NCI-H526 (cell line): ENCODE data around the gene AOPEP.
A peak's percentile ranks its signal among the peaks of the same experiment; 100 is the strongest.
"Not testable (repeated sequence)": the region's sequence is repeated elsewhere in the genome, so short reads cannot be mapped to it uniquely, and the experiment has no call there.

ENCODE experiments used
- DNase-seq, 2 experiments: peaks; one replicate each; lab custom pipeline; 2025; lab: John Stamatoyannopoulos, UW

Gene AOPEP

DNA sequence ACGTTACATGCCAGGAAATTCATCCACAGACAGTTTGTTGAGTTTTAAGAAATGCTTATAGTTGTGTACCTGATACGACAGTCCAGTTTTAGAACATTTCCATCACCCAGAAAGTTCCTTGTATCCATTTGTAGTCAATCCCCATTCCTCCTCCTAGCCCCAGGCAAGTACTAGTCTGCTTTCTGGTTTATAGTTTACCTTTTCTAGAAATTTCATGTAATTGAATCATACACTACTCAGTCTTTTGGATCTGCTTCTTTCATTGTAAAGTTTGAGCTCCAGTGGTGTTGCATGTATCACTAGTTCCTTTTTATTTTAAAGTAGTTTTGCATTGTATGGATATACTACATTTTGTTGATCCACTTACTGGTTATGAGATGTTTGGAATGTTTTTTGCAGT, 291.2 kb downstream of the AOPEP start:
- no peak for DNase-seq

DNA sequence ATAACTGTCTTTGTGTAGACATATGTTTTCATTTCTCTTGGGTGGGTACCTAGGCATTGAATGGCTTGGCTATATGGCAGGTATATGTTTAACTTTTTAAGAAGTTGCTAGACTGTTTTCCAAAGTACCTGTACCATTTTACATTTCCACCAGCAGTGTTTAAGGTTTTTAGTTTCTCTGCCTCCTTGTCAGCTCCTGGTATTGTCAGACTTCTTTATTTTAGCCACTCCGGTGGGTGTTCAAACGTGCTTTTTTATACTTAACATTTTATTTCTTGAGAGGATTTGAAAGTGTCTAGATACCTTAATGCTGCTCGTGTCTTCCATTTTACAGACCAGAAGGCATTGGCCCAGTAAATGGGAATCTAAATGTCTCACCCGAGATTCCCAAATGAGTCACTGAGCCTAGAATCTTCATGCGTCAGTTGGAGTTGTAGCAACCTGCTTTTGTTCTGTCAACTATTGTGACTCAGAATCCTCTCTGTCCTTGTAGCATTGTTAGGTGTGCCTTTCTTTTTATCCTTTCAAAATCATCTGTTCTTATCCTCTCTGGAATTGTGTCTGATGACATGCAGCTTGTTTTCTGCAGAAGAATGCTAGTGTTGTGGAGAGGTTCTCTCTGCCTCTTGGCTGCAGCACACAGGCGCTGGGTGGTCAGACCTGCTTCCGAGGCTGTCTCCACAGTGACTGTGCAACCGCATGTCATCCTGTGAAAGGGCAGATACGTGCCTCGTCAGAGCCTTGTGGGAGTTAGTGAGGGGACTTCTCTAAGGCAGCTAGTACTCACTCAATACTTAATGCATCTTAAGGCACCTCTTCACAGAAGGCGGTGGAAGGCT, 291.8 kb downstream of the AOPEP start:
- no peak for DNase-seq

DNA sequence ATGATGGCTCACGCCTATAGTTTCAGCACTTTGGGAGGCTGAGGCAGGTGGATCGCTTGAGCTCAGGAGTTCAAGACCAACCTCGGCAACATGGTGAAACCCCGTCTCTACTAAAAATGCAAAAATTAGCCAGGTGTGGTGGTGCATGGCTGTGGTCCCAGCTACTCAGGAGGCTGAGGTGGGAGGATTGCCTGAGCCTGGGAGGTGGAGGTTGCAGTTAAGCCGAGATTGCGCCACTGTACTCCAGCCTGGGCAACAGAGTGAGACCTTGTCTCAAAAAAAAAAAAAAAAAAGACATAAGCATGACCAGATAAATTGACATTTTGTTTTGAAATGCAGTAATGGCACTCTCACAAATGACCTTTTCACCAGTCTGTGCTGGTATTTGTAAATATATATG, 294.1 kb downstream of the AOPEP start:
- not testable (repeated sequence) for DNase-seq

DNA sequence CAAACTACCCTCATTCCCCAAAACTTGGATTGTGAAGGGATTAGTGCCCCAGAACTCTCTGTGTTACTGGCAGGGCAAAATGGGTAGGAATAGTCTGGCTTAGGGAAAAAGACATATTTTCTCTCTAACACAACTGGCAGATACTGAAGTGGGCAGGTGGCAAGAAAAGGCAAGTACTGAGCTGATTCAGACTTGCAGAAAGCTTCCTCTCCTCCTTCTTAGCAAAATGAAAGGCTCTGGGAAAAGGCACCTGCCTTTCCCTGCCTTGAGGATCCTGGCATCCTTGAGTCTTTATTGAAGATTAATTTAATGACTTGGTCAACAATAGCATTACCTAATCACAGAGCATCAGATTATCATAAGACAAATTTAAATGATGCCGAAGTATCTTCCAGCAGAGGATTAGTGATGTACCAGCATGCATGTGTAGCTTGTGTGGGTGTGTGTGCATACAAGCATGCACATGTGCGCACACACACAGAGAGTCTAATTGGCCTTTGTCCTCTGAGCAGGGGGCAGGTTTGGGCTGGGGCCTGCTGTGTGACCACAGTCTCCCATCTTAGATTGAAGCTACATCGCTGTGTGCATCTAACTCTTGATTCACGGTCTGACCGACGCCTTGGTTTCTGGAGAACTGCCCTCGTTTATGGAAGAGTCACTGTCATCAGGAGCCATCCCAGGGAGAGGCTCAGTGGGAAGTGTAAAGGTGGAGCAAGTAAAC, 294.8 kb downstream of the AOPEP start:
- DNase-seq: no peak

DNA sequence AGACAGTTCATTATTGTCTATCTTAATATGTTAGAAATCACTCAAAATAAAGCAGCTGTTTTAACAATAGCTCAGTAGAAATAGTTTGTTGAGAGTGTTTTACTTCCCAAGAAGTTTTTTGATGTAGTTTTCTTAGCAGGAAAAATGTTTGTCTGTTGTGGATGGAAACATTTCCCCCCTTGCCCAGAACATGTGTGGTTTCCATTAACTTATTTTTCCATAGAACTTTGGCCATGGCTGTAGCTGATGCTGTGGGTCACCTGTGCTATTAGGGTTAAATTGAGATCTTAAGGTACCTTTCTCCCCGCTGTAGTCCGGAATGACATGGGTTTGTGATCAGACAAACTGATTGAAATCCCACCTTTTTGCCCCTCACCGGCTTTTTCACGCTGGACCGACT, 296.2 kb downstream of the AOPEP start:
- no peak for DNase-seq

DNA sequence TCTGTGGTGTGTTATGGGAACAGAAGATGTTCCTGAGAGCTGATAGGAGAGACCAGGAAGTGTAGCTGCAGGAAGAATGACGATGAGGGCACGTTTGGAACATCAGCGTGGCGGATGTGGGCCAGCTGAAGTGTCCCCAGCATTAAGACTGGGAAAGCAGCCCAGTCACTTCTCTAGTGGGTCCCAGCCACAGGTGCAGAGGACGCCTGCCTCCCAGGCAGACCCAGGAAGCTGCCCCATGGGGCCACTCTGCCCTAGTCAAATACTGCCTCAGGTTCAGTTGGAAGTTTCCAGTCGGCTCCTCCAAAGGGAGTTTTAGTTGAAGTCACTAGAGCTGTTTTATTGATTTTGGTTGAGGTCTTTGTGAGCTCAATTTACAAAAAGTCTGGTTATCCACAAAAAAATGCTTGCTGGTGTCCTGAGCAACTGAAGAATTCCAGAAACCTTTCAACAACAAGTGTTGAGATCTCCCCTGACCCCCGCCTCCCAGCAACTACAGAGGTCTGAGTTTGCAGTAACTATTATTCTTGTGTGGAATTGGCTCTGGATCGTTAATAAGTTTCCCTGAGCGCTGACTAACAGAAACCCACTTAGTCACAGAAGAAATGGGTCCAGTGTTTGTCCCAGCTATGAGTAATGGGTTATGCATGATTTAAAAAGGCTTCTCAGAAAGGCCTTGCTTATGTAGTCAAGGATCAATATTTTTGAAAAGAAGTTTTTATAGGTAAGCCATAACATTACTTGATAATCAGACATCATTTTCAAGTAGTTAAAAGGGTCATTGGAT, 296.9 kb downstream of the AOPEP start:
- peak; percentile 34 to 74 for DNase-seq

DNA sequence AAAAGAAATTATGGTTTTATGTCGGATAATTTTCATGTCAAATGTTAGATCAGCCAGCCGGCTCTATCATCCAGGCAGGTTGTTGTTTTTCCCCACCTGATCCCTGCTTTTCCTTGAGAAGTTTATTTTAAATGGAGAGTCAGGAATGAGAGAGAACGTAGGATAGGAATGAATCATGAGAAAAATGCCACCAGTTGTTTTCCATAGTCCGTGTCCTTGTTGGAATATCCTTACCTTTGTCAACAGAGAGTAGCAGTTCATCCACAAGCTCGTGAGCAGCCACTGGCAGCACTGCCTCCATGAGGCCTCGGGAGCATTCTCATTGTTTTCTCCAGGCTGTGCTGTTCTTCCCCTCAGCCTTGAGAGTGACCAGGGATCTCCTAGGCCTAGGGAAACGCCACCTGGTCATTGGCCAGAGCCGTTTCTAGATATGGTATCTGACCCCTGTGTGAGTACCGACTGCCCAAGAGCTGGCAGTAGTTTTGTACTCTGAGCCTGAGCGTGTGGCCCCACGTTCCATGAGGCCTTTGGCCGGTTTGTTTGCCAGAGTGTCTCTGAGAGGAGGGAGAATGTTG, 297.7 kb downstream of the AOPEP start:
- DNase-seq: peak in 1 of 2 experiments; percentile 38

DNA sequence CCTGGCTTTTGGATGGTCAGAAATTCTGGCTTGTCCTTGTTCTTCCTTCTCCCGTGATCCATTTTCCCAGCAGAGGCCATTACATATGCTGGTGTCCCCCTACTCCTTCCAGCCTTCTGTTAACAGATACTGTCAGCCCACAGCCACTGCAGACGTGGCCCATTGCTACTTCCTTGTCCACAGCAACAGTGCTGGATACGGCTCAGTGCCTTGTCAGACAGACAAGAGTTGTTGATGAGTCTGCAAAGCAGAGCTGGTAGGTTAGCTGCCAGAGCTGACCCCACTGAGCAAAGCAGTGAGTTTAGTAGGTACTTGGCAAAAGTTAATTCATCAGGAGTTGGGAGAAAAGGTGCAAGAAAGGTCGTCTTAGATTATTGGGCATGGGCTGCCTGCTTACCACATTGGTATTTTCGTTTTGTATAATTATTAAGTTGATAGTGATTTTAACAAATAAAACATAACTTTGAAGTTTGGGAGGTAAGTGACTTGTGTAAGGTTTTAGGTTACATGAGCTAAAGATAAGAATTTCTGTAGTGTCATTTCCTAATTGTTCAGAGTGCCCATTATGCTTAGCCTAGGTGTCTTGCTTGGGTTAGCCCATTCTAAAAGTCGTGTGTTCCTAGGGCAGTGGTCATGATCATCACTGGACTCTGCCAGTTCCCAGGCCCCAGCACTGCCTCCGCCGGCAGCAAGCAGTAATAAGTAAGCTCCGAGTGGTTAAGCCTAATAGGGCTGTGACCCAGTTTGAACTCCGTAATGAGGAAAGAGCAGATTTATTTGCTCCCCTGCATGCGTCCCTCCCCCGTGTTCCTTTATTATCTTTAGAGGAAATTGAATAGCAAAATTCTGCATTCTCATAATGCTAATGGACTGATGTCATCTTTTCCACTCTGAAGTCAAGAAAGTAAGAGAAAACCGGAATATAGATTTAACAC, 299.0 kb downstream of the AOPEP start:
- DNase-seq: peak; percentile 48 to 60

DNA sequence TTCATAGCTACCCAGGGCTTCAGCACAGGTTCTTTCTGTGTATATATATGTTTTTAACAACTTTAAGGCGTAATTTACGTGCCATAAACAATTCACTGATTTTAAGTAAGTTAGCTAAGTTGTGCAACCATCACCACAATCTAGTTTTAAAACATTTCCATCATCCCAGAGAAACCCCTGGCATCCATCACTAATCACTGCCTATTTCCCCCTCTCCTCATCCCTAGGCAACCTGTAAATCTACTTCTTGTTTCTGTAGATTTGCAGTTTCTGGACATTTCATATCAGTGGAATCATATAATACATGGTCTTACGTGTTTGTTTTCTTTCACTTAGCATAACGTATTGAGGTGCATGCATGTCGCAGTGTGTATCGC, 299.6 kb downstream of the AOPEP start:
- DNase-seq: peak; percentile 36 to 42

DNA sequence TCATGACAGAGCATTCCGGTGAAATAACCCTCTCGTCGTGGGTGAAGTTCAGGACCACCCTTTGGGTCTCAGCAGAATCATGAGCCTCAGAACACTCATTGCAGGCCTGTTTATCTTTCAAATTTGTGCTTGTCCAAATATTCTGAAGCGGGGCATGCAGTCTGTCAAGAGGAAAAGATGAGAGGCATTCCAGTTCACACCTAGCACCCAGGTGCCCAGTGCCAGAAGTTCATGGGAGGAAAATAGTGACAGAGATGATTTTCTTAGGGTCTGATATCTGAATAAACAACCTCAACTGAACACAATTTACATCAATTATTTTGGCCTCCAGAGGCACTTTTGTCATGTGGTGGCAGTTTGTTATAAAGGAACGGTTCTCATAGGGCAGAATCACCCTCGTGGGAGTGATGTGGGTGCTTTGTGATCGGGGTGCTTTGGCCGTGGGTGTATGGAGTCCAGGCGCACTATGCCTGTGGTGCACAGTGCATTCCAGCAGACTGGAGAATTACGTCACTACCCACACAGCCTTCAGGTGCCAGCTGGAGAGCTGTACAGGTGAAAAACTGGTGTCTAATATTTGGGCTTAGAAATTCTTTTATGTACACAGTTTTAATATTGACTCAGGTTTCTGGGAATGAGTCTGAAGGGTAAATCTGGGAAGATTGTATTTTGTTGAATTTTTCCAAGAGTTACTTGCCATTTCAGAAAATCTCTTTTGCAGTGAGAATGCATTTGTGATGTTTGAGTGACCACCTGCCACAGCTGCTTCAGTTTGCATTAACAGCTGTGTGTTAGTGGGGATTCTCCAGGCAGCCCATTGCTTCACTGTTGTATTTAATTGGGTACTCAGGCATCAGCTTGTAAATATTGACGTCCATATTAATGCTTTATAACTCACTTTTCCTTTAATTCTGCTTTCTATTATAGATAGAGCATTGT, 301.7 kb downstream of the AOPEP start:
- DNase-seq: peak in 1 of 2 experiments; percentile 41

DNA sequence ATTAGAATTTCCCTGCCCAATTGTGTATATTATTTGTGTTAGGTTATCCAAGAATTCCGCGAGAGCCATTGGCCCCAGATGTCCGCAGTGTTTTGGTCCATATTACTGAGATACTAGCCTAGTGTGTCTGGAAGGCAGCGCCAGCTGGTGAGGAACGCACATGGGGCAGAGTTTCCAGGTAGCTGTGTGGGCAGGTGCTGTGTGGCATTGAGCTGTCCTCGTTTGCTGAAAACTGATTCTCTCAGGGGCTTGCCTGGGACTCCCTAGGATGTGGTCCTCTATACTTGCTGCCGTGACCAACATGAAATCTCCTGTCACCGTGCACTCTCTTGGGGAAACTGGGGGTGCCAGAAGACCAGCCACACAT, 302.3 kb downstream of the AOPEP start:
- peak; percentile 50 to 64 for DNase-seq

DNA sequence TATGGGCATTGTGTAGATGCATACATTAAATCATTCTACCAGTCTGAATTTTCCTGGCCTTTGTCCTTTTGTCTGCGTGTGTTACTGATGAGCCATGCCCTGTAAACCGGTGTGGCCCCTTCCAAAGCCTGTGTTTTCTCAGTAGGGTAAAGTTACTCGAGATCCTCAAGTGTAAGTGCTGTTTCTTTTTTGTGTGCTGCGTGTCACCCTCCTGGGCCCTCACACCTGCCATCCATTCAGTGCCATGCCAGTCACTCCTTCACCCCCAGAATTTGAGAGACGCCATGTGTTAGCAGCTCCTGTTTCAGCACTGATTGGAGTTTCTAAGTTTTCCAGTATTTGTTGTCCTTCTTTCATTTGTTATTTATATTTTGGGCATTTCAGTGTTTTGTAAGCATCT, 302.8 kb downstream of the AOPEP start:
- DNase-seq: peak in 1 of 2 experiments; percentile 39

DNA sequence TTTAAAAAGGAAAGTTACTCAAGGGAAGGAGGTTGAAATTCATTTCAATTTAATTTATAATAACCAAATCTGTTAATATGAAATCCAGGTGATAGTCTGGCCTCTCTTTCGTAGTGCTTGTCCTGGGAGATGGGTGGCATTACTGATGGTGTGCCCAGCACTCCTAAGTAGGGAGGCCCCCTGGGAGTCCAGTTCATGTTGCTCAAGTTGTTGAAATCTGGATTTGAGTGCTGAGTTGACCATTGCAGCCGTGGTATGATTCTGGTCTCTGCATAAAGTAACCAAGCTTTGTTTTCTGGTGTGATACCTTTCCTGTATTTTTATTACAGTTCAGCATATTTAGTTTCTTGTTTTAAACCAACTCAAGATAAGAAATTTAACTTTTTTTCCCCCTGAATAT, 303.2 kb downstream of the AOPEP start:
- DNase-seq: peak in 1 of 2 experiments; percentile 6

DNA sequence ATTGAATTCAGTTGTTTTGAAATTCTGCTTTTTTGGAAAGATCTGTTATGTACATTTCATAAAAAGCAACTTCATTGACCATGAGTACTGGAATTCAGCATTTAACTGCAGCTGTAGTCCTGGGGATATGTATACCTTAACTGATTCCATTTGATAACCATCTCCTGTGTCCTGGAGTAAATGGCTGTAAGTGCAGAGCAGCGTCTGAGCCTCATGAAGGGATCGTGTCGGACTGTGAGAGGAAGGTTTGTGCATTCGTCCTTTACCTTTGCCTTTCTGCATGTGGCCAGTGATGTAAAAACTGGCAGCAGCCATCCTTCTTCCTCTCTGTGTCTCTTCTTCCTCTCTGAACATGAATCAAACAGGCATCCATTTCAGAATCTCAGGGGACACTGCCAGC, 303.8 kb downstream of the AOPEP start:
- peak in 1 of 2 experiments; percentile 90 for DNase-seq

DNA sequence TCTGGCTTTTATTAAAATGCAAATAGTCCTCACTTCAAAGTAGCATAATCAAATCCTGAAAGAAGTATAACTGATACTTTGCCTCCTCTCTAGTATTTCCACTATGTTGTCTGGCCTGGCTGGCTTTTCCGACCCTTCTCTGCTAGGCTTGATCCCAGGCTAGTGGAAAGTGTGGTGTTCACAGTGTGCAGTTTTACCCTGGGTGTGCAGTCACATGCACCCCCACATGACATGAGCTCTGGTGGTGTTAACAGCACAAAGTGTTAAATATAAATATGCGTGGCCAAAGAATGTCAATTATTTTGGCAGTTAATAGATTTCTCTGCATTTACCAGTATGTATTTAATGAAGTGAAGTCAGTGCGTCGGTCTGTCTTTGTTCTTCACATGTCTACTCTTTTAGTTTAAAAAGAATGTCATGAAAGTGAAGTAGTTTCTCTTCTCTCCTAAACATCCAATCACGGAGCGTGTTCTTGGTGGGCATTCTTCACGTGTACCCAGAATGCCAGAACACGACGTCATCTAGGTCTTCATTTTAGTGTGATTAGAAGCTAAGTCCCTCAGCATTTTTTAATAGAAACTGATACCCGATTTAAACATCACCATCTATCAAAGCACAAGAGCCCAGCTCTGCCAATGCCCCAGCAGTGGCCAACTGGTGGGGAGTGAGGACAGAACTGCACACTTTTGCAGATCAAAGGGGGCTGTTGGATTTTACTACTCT, 304.6 kb downstream of the AOPEP start:
- DNase-seq: no peak

DNA sequence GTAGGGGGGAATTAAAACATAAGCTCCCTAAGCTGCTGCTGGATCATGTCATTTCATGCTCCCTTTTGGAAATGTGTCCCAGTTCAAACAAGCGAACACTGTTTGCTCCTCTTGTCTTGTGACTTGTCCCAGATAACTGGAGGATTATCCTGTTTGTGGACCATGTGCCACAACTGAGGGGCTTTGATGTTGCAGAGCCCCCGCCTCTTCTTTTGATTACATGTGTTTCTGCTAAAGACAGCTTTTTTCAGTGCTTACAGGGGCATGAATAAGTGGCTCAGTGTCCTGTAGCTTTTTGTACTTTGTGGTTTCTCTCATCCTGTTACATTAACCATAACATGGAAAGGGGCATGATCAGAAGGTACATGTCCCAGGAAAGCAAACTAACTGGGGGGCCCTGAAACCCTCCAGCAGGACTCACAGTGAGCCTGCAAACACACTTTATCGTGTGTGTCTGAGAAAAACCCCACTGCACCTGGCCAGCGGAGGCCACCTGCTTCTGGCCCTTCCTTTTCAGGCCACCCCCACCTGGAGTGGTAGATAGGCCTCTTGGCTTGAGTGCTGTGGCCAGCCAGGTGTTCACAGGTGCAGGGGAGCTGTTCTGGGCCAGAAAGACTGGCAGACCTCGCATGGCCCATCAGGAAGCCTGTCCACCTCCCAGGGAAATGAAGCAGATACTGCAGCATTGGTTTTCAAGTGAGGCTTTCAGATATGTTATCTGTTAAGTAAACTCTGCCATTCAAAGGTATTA, 305.4 kb downstream of the AOPEP start:
- DNase-seq: peak in 1 of 2 experiments; percentile 53

DNA sequence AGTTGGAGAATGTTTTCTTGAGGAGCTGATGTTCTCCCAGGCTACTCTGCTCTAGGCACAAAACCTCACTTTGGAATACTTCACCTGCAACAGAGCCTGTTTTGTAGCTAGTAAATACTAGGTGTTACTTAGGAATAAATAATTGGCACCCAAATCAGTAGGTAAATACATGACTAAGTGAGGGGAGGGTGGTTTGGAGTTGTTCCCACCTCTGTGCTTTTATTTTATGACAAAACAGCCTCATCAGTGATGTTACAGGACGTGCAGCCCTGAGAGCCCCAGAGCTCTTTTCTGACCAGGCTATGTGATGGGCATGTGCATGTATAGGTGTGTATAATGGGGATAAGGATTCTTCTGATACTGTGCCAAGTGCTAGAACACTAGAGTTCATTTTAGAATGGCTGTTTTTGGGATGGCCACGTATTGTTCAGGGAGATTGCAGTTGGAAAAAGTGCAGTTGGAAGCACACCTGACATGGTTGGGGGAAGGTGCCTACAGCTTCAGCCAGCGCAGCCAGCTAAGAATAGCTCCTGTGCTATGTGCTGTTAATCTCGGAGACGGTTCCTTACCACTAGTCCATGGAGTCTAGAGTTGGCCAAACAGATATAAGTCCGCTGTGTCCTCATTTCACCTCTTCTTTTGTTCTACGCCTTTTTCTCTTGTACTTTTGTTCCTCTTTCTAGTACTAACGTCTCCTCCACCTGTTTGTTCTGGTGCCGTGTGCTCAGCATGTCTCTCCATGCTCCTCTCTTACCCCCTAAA, 306.3 kb downstream of the AOPEP start:
- DNase-seq: peak in 1 of 2 experiments; percentile 53

DNA sequence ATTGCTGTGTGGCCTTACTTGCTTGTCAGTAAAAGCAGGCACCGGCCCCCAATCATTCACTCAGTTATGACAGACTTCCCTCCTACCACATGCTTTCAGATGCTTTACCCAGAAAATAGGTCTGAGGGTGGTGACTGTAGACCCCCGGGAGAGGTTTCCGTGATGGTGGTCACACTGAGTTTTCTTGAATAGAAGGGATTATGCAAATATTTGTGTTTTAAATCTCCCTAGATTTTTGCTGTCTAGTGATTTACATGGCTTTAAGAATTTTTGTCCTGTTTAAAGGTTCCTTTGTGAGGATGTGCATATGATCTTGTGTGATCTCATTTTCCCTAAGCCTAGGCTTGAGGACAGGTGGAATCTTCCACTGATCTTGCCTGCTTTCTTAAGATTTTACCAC, 309.3 kb downstream of the AOPEP start:
- no peak for DNase-seq
